ENCODE results near the gene CACHD1. TPM values are rescaled to one million over a fixed set of nuclear protein-coding genes. Genes with fewer than 3 reads are reported as not detected.

The CACHD1 gene
- total and polyA plus RNA-seq, 2 experiments from 2014 or later = 41.3 to 54.4 TPM

- no peaks in the 10 kb centered on the region for H3K9me3 ChIP-seq (ENCODE audit: low read depth)
- H3K27me3 ChIP-seq = peaks cover 10% of the 10 kb centered on the region
- H3K27ac ChIP-seq = no peak overlapping the region
- no peak overlapping the region for H3K4me3 ChIP-seq
- H3K36me3 ChIP-seq = no peaks in the 10 kb centered on the region
- TF ChIP-seq CTCF (IDR thresholded peaks at IDR 0.05; ENCODE audit: low read depth, low read length) = no peak
- no peaks in the 10 kb centered on the region for H3K4me1 ChIP-seq (ENCODE audit: low read depth)
- no peak for DNase-seq (ENCODE audit: low read depth in 1 of 2, low spot score in 1 of 2)
These were observed 43.2 kb upstream of the CACHD1 start for GRCh38 chr1:64426681-64427080.

- Histone ChIP-seq H3K36me3 (no peaks in the 10 kb centered on the region), H3K27ac (no peak overlapping the region), H3K27me3 (peaks cover 10% of the 10 kb centered on the region), H3K4me1 (ENCODE audit: low read depth) (no peaks in the 10 kb centered on the region), H3K4me3 (no peak overlapping the region), H3K9me3 (ENCODE audit: low read depth) (no peaks in the 10 kb centered on the region)
- DNase-seq (ENCODE audit: low read depth in 1 of 2, low spot score in 1 of 2) = no peak
- TF ChIP-seq CTCF (IDR thresholded peaks at IDR 0.05; ENCODE audit: low read depth, low read length) = no peak
These were observed 42.0 kb upstream of the CACHD1 start for GRCh38 chr1:64427879-64428278.

GRCh38 chr1:64433308-64433707, 36.6 kb upstream of the CACHD1 start:
- TF ChIP-seq CTCF (IDR thresholded peaks at IDR 0.05; ENCODE audit: low read depth, low read length) = no peak
- H3K9me3 ChIP-seq (ENCODE audit: low read depth) = no peaks in the 10 kb centered on the region
- DNase-seq (ENCODE audit: low read depth in 1 of 2, low spot score in 1 of 2) = no peak
- H3K27me3 ChIP-seq = peaks cover 10% of the 10 kb centered on the region
- H3K4me3 ChIP-seq = no peak overlapping the region
- H3K36me3 ChIP-seq = no peaks in the 10 kb centered on the region
- H3K27ac ChIP-seq = no peak overlapping the region
- H3K4me1 ChIP-seq (ENCODE audit: low read depth) = no peaks in the 10 kb centered on the region

- TF ChIP-seq CTCF (IDR thresholded peaks at IDR 0.05; ENCODE audit: low read depth, low read length) = no peak
- no peak overlapping the region for H3K4me3 ChIP-seq
- no peak for DNase-seq (ENCODE audit: low read depth in 1 of 2, low spot score in 1 of 2)
- no peaks in the 10 kb centered on the region for H3K4me1 ChIP-seq (ENCODE audit: low read depth)
- H3K36me3 ChIP-seq = no peaks in the 10 kb centered on the region
- no peak overlapping the region for H3K27ac ChIP-seq
- peaks cover 10% of the 10 kb centered on the region for H3K27me3 ChIP-seq
- no peaks in the 10 kb centered on the region for H3K9me3 ChIP-seq (ENCODE audit: low read depth)
These were observed 36.2 kb upstream of the CACHD1 start for GRCh38 chr1:64433747-64434146.

GRCh38 chr1:64435000-64435399, 34.9 kb upstream of the CACHD1 start:
- H3K27ac ChIP-seq = no peak overlapping the region
- no peak overlapping the region for H3K4me3 ChIP-seq
- H3K4me1 ChIP-seq (ENCODE audit: low read depth) = no peaks in the 10 kb centered on the region
- DNase-seq (ENCODE audit: low read depth in 1 of 2, low spot score in 1 of 2) = no peak
- no peak for TF ChIP-seq CTCF (IDR thresholded peaks at IDR 0.05; ENCODE audit: low read depth, low read length)
- no peaks in the 10 kb centered on the region for H3K9me3 ChIP-seq (ENCODE audit: low read depth)
- no peaks in the 10 kb centered on the region for H3K36me3 ChIP-seq
- no peaks in the 10 kb centered on the region for H3K27me3 ChIP-seq

- H3K9me3 ChIP-seq (ENCODE audit: low read depth) = no peaks in the 10 kb centered on the region
- no peak overlapping the region for H3K27ac ChIP-seq
- H3K27me3 ChIP-seq = no peaks in the 10 kb centered on the region
- H3K4me3 ChIP-seq = no peak overlapping the region
- peak in 1 of 2 donors; percentile 4 for DNase-seq (ENCODE audit: low read depth in 1 of 2, low spot score in 1 of 2)
- no peaks in the 10 kb centered on the region for H3K4me1 ChIP-seq (ENCODE audit: low read depth)
- H3K36me3 ChIP-seq = no peaks in the 10 kb centered on the region
- no peak for TF ChIP-seq CTCF (IDR thresholded peaks at IDR 0.05; ENCODE audit: low read depth, low read length)
These were observed 32.5 kb upstream of the CACHD1 start for GRCh38 chr1:64437453-64437852.

Measured in cardiac muscle cell (in vitro differentiated cells and primary cell).